DOHH2 (cell line): ENCODE data around the gene INTS3.

ENCODE experiments used
- EZH2phosphoT487 ChIP-seq: fragments of 200-600 bp; sonication (generic); IDR thresholded peaks from 2 replicates; pipeline ENCODE4 v1.6.1; 2017; ENCODE audit warnings: borderline replicate concordance, mild to moderate bottlenecking, antibody characterized with exemption, low read length, moderate library complexity, mixed read lengths
- TF ChIP-seq, protein P1 (sequence below): fragments of 200-600 bp; sonication (generic); IDR thresholded peaks from one replicate; pipeline ENCODE4 v1.5.1; 2014; ENCODE audit warnings: antibody characterized with exemption, mild to moderate bottlenecking, low read depth, low read length; ENCODE audit not compliant: poor library complexity, severe bottlenecking

GRCh38 chr1:153698020-153698922 is 29.6 kb upstream of the INTS3 start:
- TF ChIP-seq, protein P1, sequence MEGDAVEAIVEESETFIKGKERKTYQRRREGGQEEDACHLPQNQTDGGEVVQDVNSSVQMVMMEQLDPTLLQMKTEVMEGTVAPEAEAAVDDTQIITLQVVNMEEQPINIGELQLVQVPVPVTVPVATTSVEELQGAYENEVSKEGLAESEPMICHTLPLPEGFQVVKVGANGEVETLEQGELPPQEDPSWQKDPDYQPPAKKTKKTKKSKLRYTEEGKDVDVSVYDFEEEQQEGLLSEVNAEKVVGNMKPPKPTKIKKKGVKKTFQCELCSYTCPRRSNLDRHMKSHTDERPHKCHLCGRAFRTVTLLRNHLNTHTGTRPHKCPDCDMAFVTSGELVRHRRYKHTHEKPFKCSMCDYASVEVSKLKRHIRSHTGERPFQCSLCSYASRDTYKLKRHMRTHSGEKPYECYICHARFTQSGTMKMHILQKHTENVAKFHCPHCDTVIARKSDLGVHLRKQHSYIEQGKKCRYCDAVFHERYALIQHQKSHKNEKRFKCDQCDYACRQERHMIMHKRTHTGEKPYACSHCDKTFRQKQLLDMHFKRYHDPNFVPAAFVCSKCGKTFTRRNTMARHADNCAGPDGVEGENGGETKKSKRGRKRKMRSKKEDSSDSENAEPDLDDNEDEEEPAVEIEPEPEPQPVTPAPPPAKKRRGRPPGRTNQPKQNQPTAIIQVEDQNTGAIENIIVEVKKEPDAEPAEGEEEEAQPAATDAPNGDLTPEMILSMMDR: no peak
- TF ChIP-seq EZH2phosphoT487: no peak
